CD8-positive, alpha-beta memory T cell (primary cell): Measurements from ENCODE around the gene C2orf81. TPM values are rescaled to one million over a fixed set of nuclear protein-coding genes. Genes with fewer than 3 reads are reported as not detected.

Source experiments
- CTCF ChIA-PET: fragments of 350-600 bp; sonication (Branson Sonifier 250); formaldehyde crosslinking; loops from one replicate; lab custom pipeline; 2021; ENCODE audit warnings: antibody characterized with exemption; lab: Charles Lee
- POLR2A ChIA-PET: fragments of 350-600 bp; sonication (Branson Sonifier 250); formaldehyde crosslinking; loops from one replicate; lab custom pipeline; 2021; ENCODE audit warnings: antibody characterized with exemption; lab: Charles Lee
- DNase-seq, 5 donors: peaks; one replicate each; pipeline versions ENCODE4 v3.0.0 to v3.0.0-alpha.2; 2020 to 2022; ENCODE audit warnings: mixed read lengths in 1 of 5
- H3K27ac ChIP-seq: one replicate; pipeline ENCODE4 v1.7.0; 2013; ENCODE audit warnings: low read depth, mild to moderate bottlenecking, low read length, moderate library complexity
- H3K27me3 ChIP-seq: 2 replicates; pipeline ENCODE4 v1.7.0; 2013; ENCODE audit warnings: low read length, mild to moderate bottlenecking; ENCODE audit not compliant: insufficient read depth, poor library complexity, severe bottlenecking
- H3K36me3 ChIP-seq: 2 replicates; pipeline ENCODE4 v1.7.0; 2013; ENCODE audit warnings: mild to moderate bottlenecking, low read length, moderate library complexity; ENCODE audit not compliant: insufficient read depth
- H3K4me1 ChIP-seq: 2 replicates; pipeline ENCODE4 v1.7.0; 2013; ENCODE audit warnings: mild to moderate bottlenecking, low read length, moderate library complexity; ENCODE audit not compliant: insufficient read depth
- H3K4me3 ChIP-seq: 2 replicates; pipeline ENCODE4 v1.7.0; 2013; ENCODE audit warnings: mild to moderate bottlenecking, low read length
- H3K9me3 ChIP-seq: 2 replicates; pipeline ENCODE4 v1.7.0; 2013; ENCODE audit warnings: mild to moderate bottlenecking, low read length
- H3K27ac Mint-ChIP-seq, 8 donors: one replicate each; pipeline ENCODE4 v1.8.0; 2020 to 2021; ENCODE audit warnings: mixed read lengths in 8 of 8, mild to moderate bottlenecking in 6 of 8, inconsistent platforms in 3 of 8, moderate library complexity in 3 of 8
- H3K27me3 Mint-ChIP-seq, 2 donors: one replicate each; pipeline ENCODE4 v1.8.0; 2020 to 2021; ENCODE audit warnings: mixed read lengths in 2 of 2, mild to moderate bottlenecking in 1 of 2, moderate library complexity in 1 of 2
- H3K36me3 Mint-ChIP-seq, 3 donors: one replicate each; pipeline ENCODE4 v1.8.0; 2020 to 2021; ENCODE audit warnings: mixed read lengths in 3 of 3, inconsistent platforms in 1 of 3, mild to moderate bottlenecking in 1 of 3
- H3K4me1 Mint-ChIP-seq, 3 donors: one replicate each; pipeline ENCODE4 v1.8.0; 2020 to 2021; ENCODE audit warnings: mixed read lengths in 3 of 3, inconsistent platforms in 1 of 3, mild to moderate bottlenecking in 1 of 3
- H3K4me3 Mint-ChIP-seq, 7 donors: one replicate each; pipeline ENCODE4 v1.8.0; 2020 to 2021; ENCODE audit warnings: mixed read lengths in 7 of 7, mild to moderate bottlenecking in 6 of 7, moderate library complexity in 4 of 7, inconsistent platforms in 2 of 7
- H3K9me3 Mint-ChIP-seq, 5 donors: one replicate each; pipeline ENCODE4 v1.8.0; 2020 to 2022; ENCODE audit warnings: mixed read lengths in 5 of 5, mild to moderate bottlenecking in 3 of 5, moderate library complexity in 2 of 5, inconsistent platforms in 1 of 5
- polyA plus RNA-seq: library from polyadenylated mRNA; unstranded; fragments of 300-500 nt; fragmentation: Illumina TruSeq; gene quantifications from one replicate; pipeline ENCODE4 v1.2.3, GENCODE V29; 2021
- total RNA-seq, 2 experiments: library from RNA; stranded (reverse); gene quantifications; one replicate each; pipeline ENCODE4 v1.2.3, GENCODE V29; 2021

C2orf81 gene
- total and polyA plus RNA-seq, 3 experiments from 2014 or later: 2.6 to 3.2 (median 2.7) TPM

DNA sequence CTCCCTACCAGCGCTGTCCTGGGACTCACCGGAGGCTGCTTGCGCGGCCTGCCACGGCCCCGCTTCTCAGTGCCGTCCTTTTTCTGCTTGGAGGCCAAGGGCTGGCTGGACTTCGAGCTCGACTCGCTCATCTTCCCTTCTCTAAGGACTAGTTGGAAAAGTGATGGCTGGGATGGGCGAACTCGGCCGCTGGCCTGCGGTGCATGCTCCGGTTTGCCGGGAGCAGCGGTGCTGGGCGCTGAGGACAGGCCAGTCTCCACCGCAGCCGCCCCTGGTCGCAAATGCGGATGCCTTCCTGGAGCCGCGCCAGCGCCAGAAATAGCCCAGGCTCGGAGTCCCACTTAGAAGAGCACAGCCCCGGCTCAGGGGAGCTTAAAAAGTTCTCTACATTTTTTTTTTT, 3.1 kb downstream of the C2orf81 start:
- Mint-ChIP-seq H3K4me1 (peaks cover 13 to 39% (median 18%) of the 10 kb centered on the region in 3 donors), H3K27ac (no peak overlapping the region), H3K4me3 (no peak overlapping the region), H3K27me3 (peaks cover 4 to 13% of the 10 kb centered on the region in 2 donors), H3K36me3 (peaks cover 0 to 9% (median under 1%) of the 10 kb centered on the region in 3 donors), H3K9me3 (no peaks in the 10 kb centered on the region)
- DNase-seq: no peak
- no peak overlapping the region for H3K27ac ChIP-seq
- ChIA-PET POLR2A (interaction anchor here (1.0 kb wide), 1 partner anchor 40 kb away, joined by 3 read pairs; the partner anchor contains the start of gene WBP1), CTCF (interaction anchor here (1.1 to 1.5 kb wide), 3 partner anchors 17 to 62 kb away, joined by 3 read pairs; no protein-coding TSS in a partner anchor)
- H3K4me3 ChIP-seq: no peak overlapping the region
- no peaks in the 10 kb centered on the region for H3K36me3 ChIP-seq
- H3K4me1 ChIP-seq: peaks cover 23% of the 10 kb centered on the region
- H3K27me3 ChIP-seq: peaks cover 6% of the 10 kb centered on the region
- H3K9me3 ChIP-seq: no peaks in the 10 kb centered on the region

DNA sequence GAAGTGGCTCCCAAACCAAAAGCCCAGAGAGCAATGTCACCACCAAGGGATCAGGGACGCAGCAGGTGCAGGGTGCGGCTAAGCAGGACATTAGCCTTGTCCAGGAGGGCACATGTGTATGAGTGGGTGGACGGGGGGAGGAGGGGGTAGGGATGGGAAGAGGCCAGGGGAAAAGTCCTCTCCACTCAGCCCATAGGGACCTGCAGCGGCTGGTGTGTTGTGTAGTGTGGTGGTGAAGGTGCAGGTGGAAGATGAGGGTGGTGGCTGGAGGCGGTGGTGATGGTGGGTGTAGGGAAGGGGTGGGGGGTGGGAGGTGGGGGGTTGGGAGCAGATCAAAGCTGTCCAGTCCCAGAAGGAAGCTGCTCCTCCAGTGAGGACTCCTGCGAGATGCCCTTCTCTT, 3.7 kb downstream of the C2orf81 start:
- H3K27me3 Mint-ChIP-seq: peaks cover 7 to 16% of the 10 kb centered on the region in 2 donors
- peaks cover 23% of the 10 kb centered on the region for H3K4me1 ChIP-seq
- no peak overlapping the region for H3K4me3 Mint-ChIP-seq
- no peaks in the 10 kb centered on the region for H3K36me3 ChIP-seq
- H3K27ac ChIP-seq: no peak overlapping the region
- no peak overlapping the region for H3K27ac Mint-ChIP-seq
- H3K4me1 Mint-ChIP-seq: peaks cover 9 to 36% (median 16%) of the 10 kb centered on the region in 3 donors
- no peaks in the 10 kb centered on the region for H3K9me3 Mint-ChIP-seq
- no peak for DNase-seq
- H3K27me3 ChIP-seq: peaks cover 6% of the 10 kb centered on the region
- ChIA-PET POLR2A (no interaction called here), CTCF (interaction anchor here (1.1 kb wide), 1 partner anchor 63 kb away, joined by 3 read pairs; no protein-coding TSS in a partner anchor)
- no peak overlapping the region for H3K4me3 ChIP-seq
- peaks cover 0 to 7% (median 2%) of the 10 kb centered on the region in 3 donors for H3K36me3 Mint-ChIP-seq
- H3K9me3 ChIP-seq: no peaks in the 10 kb centered on the region

DNA sequence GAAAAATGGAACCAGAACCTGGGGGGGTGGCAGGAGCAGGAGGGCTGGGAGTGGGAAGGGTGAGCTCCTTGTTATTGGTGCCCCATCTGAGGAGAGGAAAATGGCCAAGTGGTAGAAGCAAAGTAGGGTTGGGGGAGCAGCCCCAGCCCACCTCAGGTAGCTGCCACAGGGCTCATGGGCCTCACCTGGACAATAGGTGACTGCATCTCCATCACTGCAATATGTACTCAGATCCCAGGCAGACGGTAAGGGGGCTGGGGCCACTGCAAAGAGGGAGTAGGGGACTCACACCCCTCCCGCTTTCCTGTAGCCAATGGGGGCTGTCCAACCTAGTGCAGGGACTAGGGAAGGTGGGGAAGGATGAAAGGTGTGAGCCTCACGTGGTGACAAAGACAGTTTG, 4.2 kb downstream of the C2orf81 start:
- Histone ChIP-seq H3K36me3 (no peaks in the 10 kb centered on the region), H3K27me3 (peaks cover 6% of the 10 kb centered on the region), H3K9me3 (no peaks in the 10 kb centered on the region), H3K27ac (no peak overlapping the region), H3K4me3 (no peak overlapping the region), H3K4me1 (peaks cover 21% of the 10 kb centered on the region)
- DNase-seq: no peak
- Mint-ChIP-seq H3K27me3 (peaks cover 12 to 18% of the 10 kb centered on the region in 2 donors), H3K36me3 (peaks cover 0 to 6% (median 2%) of the 10 kb centered on the region in 3 donors), H3K9me3 (no peaks in the 10 kb centered on the region), H3K4me3 (peak overlapping the region in 1 of 7 donors; percentile 25), H3K4me1 (peaks cover 6 to 33% (median 14%) of the 10 kb centered on the region in 3 donors), H3K27ac (peak overlapping the region in 2 of 8 donors; percentile 53 to 70)
- CTCF ChIA-PET: no interaction called here
- POLR2A ChIA-PET: no interaction called here

DNA sequence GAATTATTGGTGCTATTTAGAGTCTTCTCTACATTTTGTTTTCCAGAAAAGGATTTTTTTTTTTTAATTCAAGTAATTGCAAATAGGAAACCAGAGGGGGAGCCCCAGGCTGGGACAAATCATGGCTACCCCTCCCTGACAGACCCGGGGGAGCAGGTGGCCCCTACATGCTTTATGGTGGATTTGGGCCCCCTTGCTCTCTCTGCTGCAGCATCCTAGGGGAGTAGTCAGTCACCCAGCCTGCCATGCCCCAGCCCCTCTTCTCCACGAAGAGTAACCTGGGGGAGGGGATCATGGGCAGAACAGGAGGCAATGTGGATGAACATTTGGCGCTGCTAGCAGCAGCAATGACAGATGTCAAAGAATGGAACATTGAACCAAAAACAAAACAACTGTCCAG, 4.6 kb downstream of the C2orf81 start:
- DNase-seq: no peak
- ChIA-PET CTCF (no interaction called here), POLR2A (no interaction called here)
- H3K27me3 ChIP-seq: peaks cover 6% of the 10 kb centered on the region
- H3K4me3 ChIP-seq: no peak overlapping the region
- H3K4me3 Mint-ChIP-seq: peak overlapping the region in 1 of 7 donors; percentile 76
- no peak overlapping the region for H3K27ac ChIP-seq
- H3K36me3 Mint-ChIP-seq: peaks cover 0 to 4% (median 2%) of the 10 kb centered on the region in 3 donors
- H3K27ac Mint-ChIP-seq: peak overlapping the region in 2 of 8 donors; percentile 53 to 70
- peaks cover 19% of the 10 kb centered on the region for H3K4me1 ChIP-seq
- H3K9me3 Mint-ChIP-seq: no peaks in the 10 kb centered on the region
- no peaks in the 10 kb centered on the region for H3K9me3 ChIP-seq
- peaks cover 12 to 19% of the 10 kb centered on the region in 2 donors for H3K27me3 Mint-ChIP-seq
- H3K36me3 ChIP-seq: no peaks in the 10 kb centered on the region
- peaks cover 6 to 31% (median 14%) of the 10 kb centered on the region in 3 donors for H3K4me1 Mint-ChIP-seq

DNA sequence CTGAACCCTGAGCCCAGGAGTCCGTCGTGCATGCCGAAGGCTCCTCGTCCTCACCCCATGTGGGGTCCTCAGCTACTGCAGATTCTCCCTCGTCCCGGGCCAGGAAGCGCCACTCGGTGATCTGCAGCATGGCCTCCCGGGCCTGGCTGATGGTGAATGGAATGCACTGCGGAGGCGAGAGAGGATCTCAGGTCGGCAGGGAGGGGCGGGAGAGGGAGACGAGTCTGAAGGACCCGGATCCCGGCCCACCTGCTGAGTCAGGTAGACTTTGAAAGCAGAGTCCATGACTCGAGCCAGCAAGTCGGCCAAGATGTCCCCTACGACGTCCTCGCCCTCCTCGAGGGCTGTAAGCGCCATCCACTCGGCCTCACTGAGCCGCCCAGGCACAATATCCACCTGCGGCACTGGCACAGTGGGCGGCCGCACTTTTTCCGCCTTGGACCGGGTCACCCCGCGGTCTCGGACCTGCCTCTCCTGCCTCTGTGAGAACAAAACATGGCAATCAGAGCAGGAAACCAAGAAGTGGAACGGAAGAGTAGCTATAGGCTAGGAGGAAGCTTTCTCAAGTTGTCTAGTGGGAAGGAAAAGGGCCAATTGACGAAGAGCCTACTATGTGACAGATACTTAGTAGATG, 5.5 kb downstream of the C2orf81 start:
- DNase-seq: no peak
- H3K27ac Mint-ChIP-seq: peak overlapping the region in 2 of 8 donors; percentile 9 to 46

DNA sequence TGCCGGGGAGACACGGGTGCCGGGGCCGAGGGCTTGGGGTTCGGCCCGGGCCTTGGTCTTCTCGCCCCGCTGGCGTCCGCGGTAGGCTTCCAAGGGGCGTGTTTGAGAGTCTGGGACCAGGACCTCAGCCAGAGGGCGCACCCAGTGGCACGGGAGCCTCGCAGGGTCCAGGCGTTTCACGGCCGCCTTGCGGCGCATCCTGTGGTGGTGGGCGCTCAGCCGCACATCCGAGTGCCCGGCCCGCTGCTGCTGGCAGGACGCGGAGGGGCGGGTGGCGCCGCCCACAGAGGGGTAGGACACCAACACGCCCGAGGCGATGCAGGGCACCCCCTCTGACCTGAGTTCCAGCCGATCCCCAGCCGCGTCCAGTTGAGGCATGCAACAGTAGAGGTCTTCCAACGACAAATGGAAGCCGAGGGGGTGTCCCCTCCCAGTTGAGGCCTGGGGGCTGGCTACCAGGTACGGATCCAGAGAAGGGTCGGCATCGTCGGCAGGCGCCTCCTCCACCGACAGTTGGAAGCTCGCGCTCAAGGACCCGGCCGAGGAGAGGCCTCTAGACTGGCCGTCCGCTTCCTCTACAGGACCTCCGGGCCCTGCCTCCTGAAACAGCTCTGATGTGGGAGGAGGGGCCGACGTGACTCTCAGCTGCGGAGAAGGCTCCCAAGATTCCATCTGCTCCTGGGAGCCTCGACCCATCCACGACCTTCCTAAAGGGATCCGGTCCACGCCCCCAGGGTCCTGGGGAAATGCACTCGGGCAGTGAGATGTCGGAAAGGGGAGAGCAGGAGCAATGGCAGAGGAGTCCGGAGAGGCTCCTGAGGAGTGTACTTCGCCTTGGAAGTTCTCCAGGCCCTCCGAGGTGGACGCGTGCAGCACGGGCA, 6.3 kb downstream of the C2orf81 start:
- H3K4me3 ChIP-seq: peak overlapping the region; percentile 51
- peaks cover 0 to 2% (median 0%) of the 10 kb centered on the region in 3 donors for H3K36me3 Mint-ChIP-seq
- peaks cover 0 to 20% (median 5%) of the 10 kb centered on the region in 3 donors for H3K4me1 Mint-ChIP-seq
- peak in 1 of 5 donors; percentile 18 for DNase-seq
- peaks cover 6% of the 10 kb centered on the region for H3K27me3 ChIP-seq
- no peaks in the 10 kb centered on the region for H3K36me3 ChIP-seq
- no peak overlapping the region for H3K27ac ChIP-seq
- peaks cover 18 to 21% of the 10 kb centered on the region in 2 donors for H3K27me3 Mint-ChIP-seq
- POLR2A ChIA-PET: no interaction called here
- peak overlapping the region in 6 of 7 donors; percentile 19 to 74 (median 42) for H3K4me3 Mint-ChIP-seq
- no peaks in the 10 kb centered on the region for H3K9me3 Mint-ChIP-seq
- CTCF ChIA-PET: interaction anchor here (1.3 kb wide), 1 partner anchor 24 kb away, joined by 4 read pairs; no protein-coding TSS in a partner anchor
- H3K27ac Mint-ChIP-seq: peak overlapping the region in 1 of 8 donors; percentile 46
- H3K4me1 ChIP-seq: peaks cover 7% of the 10 kb centered on the region
- no peaks in the 10 kb centered on the region for H3K9me3 ChIP-seq

More for the DNA sequence above, 5.5 kb downstream of the C2orf81 start:
- Mint-ChIP-seq H3K4me3 (peak overlapping the region in 3 of 7 donors; percentile 47 to 76 (median 56)), H3K4me1 (peaks cover 1 to 25% (median 9%) of the 10 kb centered on the region in 3 donors), H3K9me3 (no peaks in the 10 kb centered on the region), H3K36me3 (peaks cover 0 to 2% (median 0%) of the 10 kb centered on the region in 3 donors), H3K27me3 (peaks cover 18 to 20% of the 10 kb centered on the region in 2 donors)
- Histone ChIP-seq H3K27me3 (peaks cover 6% of the 10 kb centered on the region), H3K27ac (no peak overlapping the region), H3K9me3 (no peaks in the 10 kb centered on the region), H3K4me1 (peaks cover 15% of the 10 kb centered on the region), H3K4me3 (peak overlapping the region; percentile 21), H3K36me3 (no peaks in the 10 kb centered on the region)
- POLR2A ChIA-PET: no interaction called here
- CTCF ChIA-PET: interaction anchor here (1.3 kb wide), 1 partner anchor 25 kb away, joined by 4 read pairs; no protein-coding TSS in a partner anchor

DNA sequence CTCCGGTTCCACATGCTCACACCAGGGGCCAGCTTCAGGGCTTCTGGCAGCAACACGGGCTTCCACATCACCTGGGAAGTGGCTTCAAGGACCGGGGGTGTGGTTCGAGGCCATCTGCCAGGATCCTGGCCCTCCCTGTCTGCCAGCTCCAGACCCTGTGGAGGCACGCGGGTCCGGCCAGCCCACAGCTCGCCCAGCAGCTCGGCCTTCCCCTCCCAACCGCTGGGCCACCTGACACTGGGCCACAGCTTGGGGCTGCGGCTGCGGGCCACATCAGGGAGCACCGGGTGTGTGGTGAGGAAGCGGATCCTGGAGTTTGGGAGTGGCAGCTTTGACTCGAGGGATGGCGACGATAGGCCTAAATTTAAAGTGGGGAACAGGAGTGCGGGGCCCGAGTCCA, 7.0 kb downstream of the C2orf81 start:
- H3K27ac Mint-ChIP-seq: peak overlapping the region in 1 of 8 donors; percentile 45
- peak overlapping the region in 4 of 7 donors; percentile 50 to 74 (median 64) for H3K4me3 Mint-ChIP-seq
- Histone ChIP-seq H3K9me3 (no peaks in the 10 kb centered on the region), H3K27ac (no peak overlapping the region), H3K4me1 (peaks cover 6% of the 10 kb centered on the region), H3K27me3 (peaks cover 6% of the 10 kb centered on the region), H3K4me3 (peak overlapping the region; percentile 51), H3K36me3 (no peaks in the 10 kb centered on the region)
- POLR2A ChIA-PET: no interaction called here
- H3K27me3 Mint-ChIP-seq: peaks cover 19 to 24% of the 10 kb centered on the region in 2 donors
- peaks cover 0 to 2% (median 0%) of the 10 kb centered on the region in 3 donors for H3K36me3 Mint-ChIP-seq
- no peak for DNase-seq
- CTCF ChIA-PET: no interaction called here
- peaks cover 0 to 16% (median 4%) of the 10 kb centered on the region in 3 donors for H3K4me1 Mint-ChIP-seq
- no peaks in the 10 kb centered on the region for H3K9me3 Mint-ChIP-seq
